Naive thymus-derived CD8-positive, alpha-beta T cell (primary cell): ENCODE results near the gene TPP2. TPM values are rescaled to one million over a fixed set of nuclear protein-coding genes. Genes with fewer than 3 reads are reported as not detected.

Source experiments
- ATAC-seq, 2 donors: fragments of 150-1000 bp; cut with Tn5 transposase in 1 of 2; sonication (Bioruptor Pico), chemical (Tn5 transposase) in 1 of 2; 1 replicate in 1 of 2; 2 replicates in 1 of 2; pipeline ENCODE4 v1.10.0; 2021; ENCODE audit warnings: mild to moderate bottlenecking in 2 of 2, moderate library complexity in 2 of 2
- POLR2A ChIA-PET: fragments of 350-600 bp; sonication (Branson Sonifier 250); formaldehyde crosslinking; loops from one replicate; lab custom pipeline; 2021; ENCODE audit warnings: antibody characterized with exemption; lab: Charles Lee
- DNase-seq, 10 donors: peaks; one replicate each; pipeline versions ENCODE4 v3.0.0 to v3.0.0-alpha.2; 2020 to 2022
- H3K27ac Mint-ChIP-seq, 10 donors: one replicate each; pipeline ENCODE4 v1.8.0; 2020 to 2022; ENCODE audit warnings: mild to moderate bottlenecking in 10 of 10, mixed read lengths in 10 of 10, moderate library complexity in 4 of 10, inconsistent platforms in 1 of 10
- H3K27me3 Mint-ChIP-seq, 5 donors: one replicate each; pipeline ENCODE4 v1.8.0; 2021 to 2022; ENCODE audit warnings: mixed read lengths in 5 of 5
- H3K36me3 Mint-ChIP-seq, 3 donors: one replicate each; pipeline ENCODE4 v1.8.0; 2020 to 2022; ENCODE audit warnings: mixed read lengths in 3 of 3, mild to moderate bottlenecking in 2 of 3, inconsistent platforms in 1 of 3
- H3K4me1 Mint-ChIP-seq, 4 donors: one replicate each; pipeline ENCODE4 v1.8.0; 2021 to 2022; ENCODE audit warnings: mixed read lengths in 4 of 4
- H3K4me3 Mint-ChIP-seq, 10 donors: one replicate each; pipeline ENCODE4 v1.8.0; 2020 to 2022; ENCODE audit warnings: mild to moderate bottlenecking in 10 of 10, mixed read lengths in 10 of 10, moderate library complexity in 6 of 10, inconsistent platforms in 1 of 10
- H3K9me3 Mint-ChIP-seq, 9 donors: one replicate each; pipeline ENCODE4 v1.8.0; 2020 to 2022; ENCODE audit warnings: mixed read lengths in 9 of 9, mild to moderate bottlenecking in 3 of 9, inconsistent platforms in 1 of 9, moderate library complexity in 1 of 9
- polyA plus RNA-seq, 3 donors: library from polyadenylated mRNA; unstranded; fragments of 300-500 nt; fragmentation: Illumina TruSeq; gene quantifications; one replicate each; pipeline ENCODE4 v1.2.3, GENCODE V29; 2021
- total RNA-seq, 8 experiments: library from RNA in 2 of 8; stranded (reverse) in 2 of 8; gene quantifications; one replicate each; pipeline ENCODE4 v1.2.3 and lab custom pipeline; 2021 to 2026

TPP2 gene
- total and polyA plus RNA-seq, 5 experiments from 2014 or later = 52.3 to 224 (median 64.7) TPM

DNA sequence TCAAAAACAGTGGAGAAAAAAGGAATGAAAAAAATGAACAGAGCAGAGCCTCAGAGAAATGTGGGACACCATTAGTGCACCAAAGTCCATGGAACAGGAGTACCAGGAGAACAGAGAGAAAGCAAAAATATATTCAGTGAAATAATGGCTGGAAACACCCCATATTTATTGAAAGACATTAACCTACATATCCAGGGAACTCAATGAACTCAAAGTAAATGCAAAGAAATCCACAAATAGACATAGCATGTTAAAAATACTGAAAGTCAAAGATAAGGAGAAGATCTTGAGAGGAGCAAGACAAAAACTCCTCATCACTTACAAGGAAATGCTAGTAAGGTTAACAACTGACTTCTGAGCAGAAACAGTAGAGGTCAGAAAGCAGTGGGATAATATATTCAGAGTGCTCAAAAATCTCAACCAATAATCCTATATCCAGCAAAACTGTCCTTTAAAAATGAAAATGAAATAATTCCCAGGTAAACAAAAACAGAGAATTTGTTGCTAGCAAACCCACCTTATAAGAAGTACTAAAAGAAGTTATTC lies 62.5 kb downstream of the TPP2 start:
- Mint-ChIP-seq H3K27me3 (no peaks in the 10 kb centered on the region), H3K27ac (peak overlapping the region in 5 of 10 donors; percentile 5 to 72 (median 13)), H3K4me3 (no peak overlapping the region), H3K9me3 (no peaks in the 10 kb centered on the region), H3K36me3 (peaks cover 12 to 59% (median 41%) of the 10 kb centered on the region in 3 donors), H3K4me1 (no peaks in the 10 kb centered on the region)
- no peak for DNase-seq
- ATAC-seq = no peak
- POLR2A ChIA-PET = interaction anchor here (0.5 to 0.9 kb wide), 2 partner anchors 65 to 67 kb away, joined by 3 read pairs; no protein-coding TSS in a partner anchor

GRCh38 chr13:102667023-102667422 lies 70.2 kb downstream of the TPP2 start:
- Mint-ChIP-seq H3K36me3 (peaks cover 54 to 87% (median 68%) of the 10 kb centered on the region in 3 donors), H3K4me3 (no peak overlapping the region), H3K9me3 (peaks cover 0 to 33% (median 18%) of the 10 kb centered on the region in 9 donors), H3K27ac (no peak overlapping the region), H3K4me1 (no peaks in the 10 kb centered on the region), H3K27me3 (no peaks in the 10 kb centered on the region)
- DNase-seq (no peak), ATAC-seq (no peak)
- POLR2A ChIA-PET = interaction anchor here (0.6 kb wide), 1 partner anchor 8 kb away, joined by 3 read pairs; no protein-coding TSS in a partner anchor

DNA sequence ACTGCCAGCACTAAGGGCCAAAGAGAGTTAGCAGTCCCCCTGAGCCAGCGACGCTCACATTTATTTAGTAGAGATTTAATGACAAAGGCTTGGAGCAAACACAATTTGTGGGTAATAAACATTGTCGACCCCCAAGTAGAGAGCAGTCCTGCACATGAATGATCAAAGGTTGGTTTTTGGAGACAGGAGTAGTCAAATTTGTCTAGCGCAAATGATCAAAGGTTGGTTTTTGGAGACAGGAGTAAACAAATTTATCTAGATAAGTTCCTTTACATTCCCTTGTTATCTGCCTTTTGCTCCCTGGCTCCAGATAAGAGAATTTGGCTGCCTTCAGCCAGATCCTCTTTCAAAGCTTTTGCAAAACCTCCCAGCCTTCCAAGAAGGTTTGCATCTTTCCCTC lies 71.1 kb downstream of the TPP2 start:
- peaks cover 54 to 89% (median 66%) of the 10 kb centered on the region in 3 donors for H3K36me3 Mint-ChIP-seq
- H3K27ac Mint-ChIP-seq = peak overlapping the region in 1 of 10 donors; percentile 53
- no peaks in the 10 kb centered on the region for H3K27me3 Mint-ChIP-seq
- POLR2A ChIA-PET = no interaction called here
- H3K4me1 Mint-ChIP-seq = no peaks in the 10 kb centered on the region
- DNase-seq (no peak), ATAC-seq (no peak)
- peaks cover 0 to 33% (median 18%) of the 10 kb centered on the region in 9 donors for H3K9me3 Mint-ChIP-seq
- no peak overlapping the region for H3K4me3 Mint-ChIP-seq

GRCh38 chr13:102670130-102670529 lies 73.3 kb downstream of the TPP2 start:
- peak overlapping the region in 1 of 10 donors; percentile 81 for H3K27ac Mint-ChIP-seq
- ATAC-seq (no peak), DNase-seq (no peak)
- H3K27me3 Mint-ChIP-seq = no peaks in the 10 kb centered on the region
- no peak overlapping the region for H3K4me3 Mint-ChIP-seq
- POLR2A ChIA-PET = no interaction called here
- H3K36me3 Mint-ChIP-seq = peaks cover 43 to 89% (median 59%) of the 10 kb centered on the region in 3 donors
- peaks cover 0 to 33% (median 18%) of the 10 kb centered on the region in 9 donors for H3K9me3 Mint-ChIP-seq
- no peaks in the 10 kb centered on the region for H3K4me1 Mint-ChIP-seq

GRCh38 chr13:102675115-102675514 lies 78.3 kb downstream of the TPP2 start:
- H3K27me3 Mint-ChIP-seq = no peaks in the 10 kb centered on the region
- POLR2A ChIA-PET = no interaction called here
- DNase-seq = no peak
- H3K27ac Mint-ChIP-seq = peak overlapping the region in 2 of 10 donors; percentile 3 to 29
- peaks cover 0 to under 1% (median under 1%) of the 10 kb centered on the region in 4 donors for H3K4me1 Mint-ChIP-seq
- no peak for ATAC-seq
- no peak overlapping the region for H3K4me3 Mint-ChIP-seq
- peaks cover 0 to 11% (median 6%) of the 10 kb centered on the region in 9 donors for H3K9me3 Mint-ChIP-seq
- H3K36me3 Mint-ChIP-seq = peaks cover 11 to 83% (median 22%) of the 10 kb centered on the region in 3 donors

GRCh38 chr13:102677122-102677521 lies 80.3 kb downstream of the TPP2 start:
- Mint-ChIP-seq H3K36me3 (peaks cover 0 to 67% (median 10%) of the 10 kb centered on the region in 3 donors), H3K27ac (peak overlapping the region in 5 of 10 donors; percentile 4 to 65 (median 22))

DNA sequence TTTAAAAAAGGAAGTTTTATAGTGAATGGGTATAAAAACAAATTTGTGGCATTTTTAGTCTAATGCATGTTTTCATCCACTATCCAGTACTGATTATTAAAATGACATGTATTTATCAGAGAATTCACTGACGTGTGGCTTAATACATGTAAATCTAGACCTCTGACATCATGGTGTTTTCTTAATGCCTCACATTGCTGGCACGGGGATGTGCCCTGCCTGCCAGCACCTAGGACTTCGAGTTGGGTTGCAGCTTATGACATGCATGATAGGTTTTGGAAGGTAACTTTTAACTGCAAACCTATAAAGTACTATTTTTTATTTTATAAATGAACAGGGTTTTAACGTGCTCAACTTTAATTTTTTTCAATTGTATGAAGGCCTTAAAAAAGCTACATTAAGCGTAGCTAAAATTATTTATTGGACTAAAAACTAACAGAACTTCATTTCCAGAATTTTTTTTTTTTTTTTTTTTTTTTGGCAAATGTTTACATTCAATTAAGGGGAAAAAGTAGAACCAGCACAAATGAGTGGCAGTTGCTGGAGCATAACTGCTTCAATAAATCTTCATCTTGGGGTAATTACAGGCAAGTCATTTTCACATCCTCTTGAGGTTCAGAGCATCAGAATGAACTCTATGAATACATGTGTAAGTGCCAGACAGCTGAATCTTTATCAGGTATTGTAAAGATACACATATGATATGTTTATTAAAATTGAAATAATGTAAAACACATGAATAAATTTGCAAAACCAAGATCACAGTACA lies 81.7 kb downstream of the TPP2 start:
- DNase-seq = no peak
- peaks cover 5 to 25% (median 19%) of the 10 kb centered on the region in 4 donors for H3K4me1 Mint-ChIP-seq
- no peaks in the 10 kb centered on the region for H3K9me3 Mint-ChIP-seq
- no peaks in the 10 kb centered on the region for H3K27me3 Mint-ChIP-seq
- no peak overlapping the region for H3K27ac Mint-ChIP-seq
- no peak overlapping the region for H3K4me3 Mint-ChIP-seq
- no peak for ATAC-seq
- POLR2A ChIA-PET = interaction anchor here (0.6 to 1.5 kb wide), 4 partner anchors 10 to 1064 kb away, joined by 3 to 5 read pairs (median 3); no protein-coding TSS in a partner anchor
- peaks cover 0 to 55% (median 10%) of the 10 kb centered on the region in 3 donors for H3K36me3 Mint-ChIP-seq

More at GRCh38 chr13:102677122-102677521, 80.3 kb downstream of the TPP2 start:
- no peaks in the 10 kb centered on the region for H3K9me3 Mint-ChIP-seq
- no peak for DNase-seq
- POLR2A ChIA-PET = no interaction called here
- ATAC-seq = no peak
- peaks cover 5 to 16% (median 13%) of the 10 kb centered on the region in 4 donors for H3K4me1 Mint-ChIP-seq
- no peaks in the 10 kb centered on the region for H3K27me3 Mint-ChIP-seq
- no peak overlapping the region for H3K4me3 Mint-ChIP-seq

DNA sequence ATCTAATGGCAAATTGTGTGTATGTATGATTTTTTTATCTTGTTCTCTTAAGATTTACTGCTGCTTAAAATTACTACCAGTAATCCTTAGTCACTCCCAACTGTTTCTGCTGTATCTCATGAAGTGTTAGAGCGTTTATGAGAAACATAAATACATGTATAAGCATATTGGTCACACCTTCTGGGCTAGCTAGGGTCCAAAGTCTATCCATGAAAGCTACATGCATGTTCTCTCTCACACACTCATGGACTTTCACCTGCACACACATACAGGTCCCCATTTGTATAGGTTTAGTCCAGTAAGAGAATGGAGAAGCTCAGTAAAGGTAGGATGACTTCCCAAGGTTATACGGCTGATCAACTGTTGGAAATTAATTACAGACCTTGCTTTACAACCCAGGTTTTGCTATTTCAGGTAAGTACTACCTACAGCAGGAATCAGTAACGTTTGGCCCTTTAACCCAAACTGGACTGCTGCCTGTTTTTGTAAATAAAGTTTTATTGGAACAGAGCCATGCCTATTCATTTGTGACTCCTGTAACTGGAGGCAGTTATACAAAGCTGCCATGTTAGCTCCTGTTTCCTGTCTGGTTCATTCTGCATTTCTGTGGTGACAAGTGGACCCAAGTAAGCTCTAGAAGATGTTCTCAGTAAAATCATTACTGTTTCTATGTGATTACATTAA lies 82.8 kb downstream of the TPP2 start:
- H3K9me3 Mint-ChIP-seq = no peaks in the 10 kb centered on the region
- DNase-seq (no peak), ATAC-seq (no peak)
- H3K27ac Mint-ChIP-seq = peak overlapping the region in 5 of 10 donors; percentile 18 to 80 (median 49)
- H3K4me3 Mint-ChIP-seq = no peak overlapping the region
- POLR2A ChIA-PET = interaction anchor here (1.2 to 1.5 kb wide), 2 partner anchors 9 to 84 kb away, joined by 3 read pairs; no protein-coding TSS in a partner anchor
- no peaks in the 10 kb centered on the region for H3K27me3 Mint-ChIP-seq
- H3K36me3 Mint-ChIP-seq = peaks cover 0 to 47% (median 10%) of the 10 kb centered on the region in 3 donors
- peaks cover 5 to 25% (median 19%) of the 10 kb centered on the region in 4 donors for H3K4me1 Mint-ChIP-seq

DNA sequence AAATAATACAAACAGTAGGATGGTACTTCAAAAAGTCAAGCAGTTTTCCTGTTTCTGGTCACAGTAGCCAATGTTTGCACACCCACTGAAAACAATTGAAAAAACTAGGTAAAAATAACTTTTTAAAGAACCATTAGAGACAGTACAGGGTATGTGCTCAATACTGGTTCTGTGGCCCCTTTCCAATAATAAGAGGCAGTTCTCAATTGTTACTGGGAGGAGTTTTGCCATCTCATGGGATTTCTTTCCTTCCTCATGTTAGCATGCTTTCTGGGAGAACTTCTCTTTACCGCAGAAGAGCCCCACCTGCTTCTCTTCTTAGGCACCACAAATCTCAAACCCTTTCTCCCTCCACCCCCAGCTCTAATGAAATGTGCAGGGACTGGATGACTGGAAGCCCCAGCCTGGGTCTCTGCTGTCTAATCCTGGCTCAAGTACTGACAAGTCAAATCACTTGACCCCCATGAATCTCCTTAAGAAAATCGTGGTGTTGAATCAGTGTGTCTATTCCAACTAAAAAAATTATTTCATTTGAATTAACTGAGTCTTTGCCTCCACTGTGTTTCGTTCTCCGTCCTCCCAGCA lies 83.4 kb downstream of the TPP2 start:
- H3K27ac Mint-ChIP-seq = peak overlapping the region; percentile 7 to 88 (median 74)
- ATAC-seq = no peak
- H3K36me3 Mint-ChIP-seq = peaks cover 0 to 41% (median 7%) of the 10 kb centered on the region in 3 donors
- POLR2A ChIA-PET = interaction anchor here (1.2 to 1.5 kb wide), 2 partner anchors 8 to 85 kb away, joined by 3 read pairs; no protein-coding TSS in a partner anchor
- DNase-seq = no peak
- no peak overlapping the region for H3K4me3 Mint-ChIP-seq
- H3K27me3 Mint-ChIP-seq = no peaks in the 10 kb centered on the region
- peaks cover 5 to 25% (median 19%) of the 10 kb centered on the region in 4 donors for H3K4me1 Mint-ChIP-seq
- no peaks in the 10 kb centered on the region for H3K9me3 Mint-ChIP-seq

DNA sequence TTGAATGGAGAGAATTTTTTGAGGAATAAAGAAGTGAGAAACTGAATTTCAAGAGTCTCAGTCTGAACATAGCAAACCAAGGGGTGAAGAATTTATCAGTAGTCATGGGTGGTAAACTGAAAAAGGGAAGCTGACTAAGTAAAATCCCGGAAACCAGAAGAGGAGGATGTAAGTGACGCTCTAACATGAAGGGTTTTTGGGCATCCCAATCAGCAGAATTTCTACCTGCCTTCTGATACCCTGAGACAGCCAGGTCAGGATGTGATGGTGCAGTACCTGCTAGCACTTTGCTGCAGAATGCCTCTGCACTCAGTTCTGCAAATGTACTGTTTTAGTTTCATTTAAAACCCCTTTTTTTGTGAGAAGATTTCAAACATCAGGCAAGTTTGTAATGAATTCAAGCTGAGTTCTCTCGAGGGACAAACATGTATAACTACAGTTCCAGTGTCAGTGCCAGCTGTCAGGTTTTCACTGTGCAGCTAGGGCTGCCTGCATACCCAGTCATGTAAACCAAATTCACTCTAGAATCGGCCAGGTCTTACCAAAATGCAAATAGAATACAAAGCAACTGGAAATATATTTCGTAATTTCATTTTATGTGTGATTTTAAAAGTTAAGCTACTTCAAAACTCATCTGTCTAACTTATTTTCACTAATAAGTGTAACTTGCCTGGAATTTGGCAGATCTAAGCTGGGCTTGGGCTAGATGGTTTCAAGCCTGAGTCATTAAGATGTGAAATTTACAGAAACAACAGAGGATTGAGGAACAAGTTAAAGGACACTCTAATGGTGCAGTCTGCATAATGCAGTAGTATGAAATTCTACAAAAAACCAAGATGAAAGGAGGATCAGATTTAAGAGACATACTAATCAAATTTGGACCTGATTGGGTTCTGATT lies 84.3 kb downstream of the TPP2 start:
- Mint-ChIP-seq H3K4me1 (peaks cover 5 to 29% (median 23%) of the 10 kb centered on the region in 4 donors), H3K9me3 (no peaks in the 10 kb centered on the region), H3K27ac (peak overlapping the region; percentile 7 to 88 (median 72)), H3K36me3 (peaks cover 0 to 32% (median 3%) of the 10 kb centered on the region in 3 donors), H3K27me3 (no peaks in the 10 kb centered on the region), H3K4me3 (peak overlapping the region in 1 of 10 donors; percentile 12)
- POLR2A ChIA-PET = interaction anchor here (0.8 kb wide), 1 partner anchor 165 kb away, joined by 3 read pairs; the partner anchor contains the start of gene ERCC5
- peak in 4 of 10 donors; percentile 2 to 42 (median 24) for DNase-seq
- ATAC-seq = peak; percentile 66 to 87

DNA sequence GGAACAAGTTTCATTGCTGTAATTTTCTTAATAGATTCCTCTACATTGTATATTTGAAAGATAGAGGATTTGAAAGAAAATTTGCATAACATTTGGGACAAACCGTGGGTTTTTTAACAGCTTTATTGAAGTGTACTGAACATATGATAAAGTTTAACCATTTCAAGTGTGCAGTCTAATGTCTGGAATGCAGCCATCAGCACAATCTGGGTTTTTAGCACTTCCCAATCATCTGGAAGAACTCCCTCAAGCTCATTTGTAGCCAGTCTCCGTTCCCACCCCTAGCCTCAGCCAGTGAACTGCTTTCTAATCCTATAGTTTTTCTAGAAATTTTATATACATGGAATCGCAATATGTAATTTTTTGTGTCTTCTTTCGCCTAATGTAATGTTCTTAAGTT lies 85.4 kb downstream of the TPP2 start:
- Mint-ChIP-seq H3K27ac (peak overlapping the region in 3 of 10 donors; percentile 4 to 45 (median 15)), H3K9me3 (no peaks in the 10 kb centered on the region), H3K27me3 (no peaks in the 10 kb centered on the region), H3K36me3 (peaks cover 0 to 24% (median 3%) of the 10 kb centered on the region in 3 donors), H3K4me3 (no peak overlapping the region), H3K4me1 (peaks cover 5 to 40% (median 31%) of the 10 kb centered on the region in 4 donors)
- POLR2A ChIA-PET = no interaction called here
- ATAC-seq (no peak), DNase-seq (no peak)
